ENCODE data around the gene FARP2. TPM values are rescaled to one million over a fixed set of nuclear protein-coding genes. Genes with fewer than 3 reads are reported as not detected.
"Not testable (repeated sequence)": the region's sequence is repeated elsewhere in the genome, so short reads cannot be mapped to it uniquely, and the experiment has no call there.

FARP2 gene
- total RNA-seq, 6 donors from 2014 or later = 33.4 to 96.4 (median 42.2) TPM

GRCh38 chr2:241366678-241367077 lies 10.6 kb downstream of the FARP2 start:
- 92 to 95% methylated on average over 2 of the region's 2 CpGs for WGBS, 2 donors
- Histone ChIP-seq H3K36me3 (no peaks in the 10 kb centered on the region), H3K27ac (no peak overlapping the region), H3K9me3 (no peaks in the 10 kb centered on the region), H3K4me3 (no peak overlapping the region), H3K27me3 (no peaks in the 10 kb centered on the region), H3K4me1 (peaks cover 3 to 25% (median 9%) of the 10 kb centered on the region in 4 donors)
- TF ChIP-seq EP300 (IDR thresholded peaks at IDR 0.05) (no peak), CTCF (IDR thresholded peaks at IDR 0.05) (no peak), POLR2AphosphoS5 (IDR thresholded peaks at IDR 0.05) (no peak), POLR2A (IDR thresholded peaks at IDR 0.05) (no peak)
- DNase-seq (no peak), ATAC-seq (ENCODE audit: low FRiP score in 2 of 2) (no peak)

- Histone ChIP-seq H3K4me1 (peaks cover 0 to 17% (median 3%) of the 10 kb centered on the region in 4 donors), H3K27me3 (no peaks in the 10 kb centered on the region), H3K36me3 (peaks cover 0 to 3% (median 0%) of the 10 kb centered on the region in 4 donors), H3K9me3 (no peaks in the 10 kb centered on the region), H3K27ac (no peak overlapping the region), H3K4me3 (no peak overlapping the region)
- DNase-seq (no peak), ATAC-seq (ENCODE audit: low FRiP score in 2 of 2) (no peak)
- TF ChIP-seq POLR2A (IDR thresholded peaks at IDR 0.05) = no peak
- TF ChIP-seq POLR2AphosphoS5 (IDR thresholded peaks at IDR 0.05) = no peak
- TF ChIP-seq CTCF (IDR thresholded peaks at IDR 0.05) = no peak
- TF ChIP-seq EP300 (IDR thresholded peaks at IDR 0.05) = no peak
- 90 to 92% methylated on average over 3 of the region's 3 CpGs for WGBS, 2 donors
Observed at GRCh38 chr2:241368643-241369042, 12.6 kb downstream of the FARP2 start.

- WGBS, 2 donors = 76 to 81% methylated on average over 11 of the region's 11 CpGs
- no peak overlapping the region for H3K27ac ChIP-seq
Observed at GRCh38 chr2:241372361-241372992, 16.4 kb downstream of the FARP2 start.

GRCh38 chr2:241373446-241373845 lies 17.4 kb downstream of the FARP2 start:
- Histone ChIP-seq H3K4me3 (no peak overlapping the region), H3K9me3 (no peaks in the 10 kb centered on the region), H3K27ac (no peak overlapping the region), H3K27me3 (no peaks in the 10 kb centered on the region), H3K4me1 (peaks cover 0 to 5% (median 2%) of the 10 kb centered on the region in 4 donors), H3K36me3 (peaks cover 0 to 23% (median 0%) of the 10 kb centered on the region in 4 donors)
- WGBS, 2 donors = 93 to 94% methylated on average over 3 of the region's 3 CpGs
- no peak for DNase-seq
- TF ChIP-seq EP300 (IDR thresholded peaks at IDR 0.05) = no peak
- no peak for TF ChIP-seq POLR2A (IDR thresholded peaks at IDR 0.05)
- ATAC-seq (ENCODE audit: low FRiP score in 2 of 2) = no peak

More at GRCh38 chr2:241372361-241372992, 16.4 kb downstream of the FARP2 start:
- Histone ChIP-seq H3K36me3 (peaks cover 0 to 23% (median 0%) of the 10 kb centered on the region in 4 donors), H3K4me1 (peaks cover 0 to 13% (median 2%) of the 10 kb centered on the region in 4 donors), H3K9me3 (no peaks in the 10 kb centered on the region), H3K27me3 (no peaks in the 10 kb centered on the region), H3K4me3 (no peak overlapping the region)
- ATAC-seq (ENCODE audit: low FRiP score in 2 of 2) (no peak), DNase-seq (no peak)
- TF ChIP-seq POLR2A (IDR thresholded peaks at IDR 0.05) (no peak), POLR2AphosphoS5 (IDR thresholded peaks at IDR 0.05) (no peak), CTCF (IDR thresholded peaks at IDR 0.05) (no peak)

GRCh38 chr2:241373906-241374305 lies 17.8 kb downstream of the FARP2 start:
- not testable (repeated sequence) for H3K27me3 ChIP-seq; ATAC-seq (ENCODE audit: low FRiP score in 2 of 2); H3K4me3 ChIP-seq; H3K4me1 ChIP-seq; DNase-seq; H3K27ac ChIP-seq; H3K9me3 ChIP-seq
- WGBS, 2 donors = 92 to 97% methylated on average over 6 of the region's 6 CpGs
- peaks cover 0 to 23% (median 0%) of the 10 kb centered on the region in 4 donors for H3K36me3 ChIP-seq

- peaks cover 0 to 26% (median 0%) of the 10 kb centered on the region in 4 donors for H3K36me3 ChIP-seq
- H3K9me3 ChIP-seq = no peaks in the 10 kb centered on the region
- DNase-seq (no peak), ATAC-seq (ENCODE audit: low FRiP score in 2 of 2) (no peak)
- no peak overlapping the region for H3K27ac ChIP-seq
- H3K4me1 ChIP-seq = peaks cover 0 to 5% (median 3%) of the 10 kb centered on the region in 4 donors
- no peaks in the 10 kb centered on the region for H3K27me3 ChIP-seq
- H3K4me3 ChIP-seq = no peak overlapping the region
- TF ChIP-seq POLR2A (IDR thresholded peaks at IDR 0.05) (no peak), POLR2AphosphoS5 (IDR thresholded peaks at IDR 0.05) (no peak), CTCF (IDR thresholded peaks at IDR 0.05) (no peak), EP300 (IDR thresholded peaks at IDR 0.05) (no peak)
- 83% methylated on average over 1 of the region's 1 CpG for WGBS, 2 donors
Observed at GRCh38 chr2:241375300-241375699, 19.2 kb downstream of the FARP2 start.
